ENCODE data around the gene ANKRD36B. TPM values are rescaled to one million over a fixed set of nuclear protein-coding genes. Genes with fewer than 3 reads are reported as not detected.
"Not testable (repeated sequence)": the region's sequence is repeated elsewhere in the genome, so short reads cannot be mapped to it uniquely, and the experiment has no call there.

The ANKRD36B gene
- 3.8 TPM for total RNA-seq
- long read RNA-seq = 0 reads

- H3K36me3 ChIP-seq; H3K9me3 ChIP-seq (replicated peaks); H3K27me3 ChIP-seq (ENCODE audit: low read depth); intact Hi-C loops (cut with micrococcal nuclease); H3K4me1 ChIP-seq: not testable (repeated sequence)
- peak within 1 kb of the TSS; percentile 97 for H3K27ac ChIP-seq (replicated peaks)
- H3K4me3 ChIP-seq = peak within 1 kb of the TSS; percentile 76
- DNase-seq = peak; percentile 41
Observed at GRCh38 chr2:97589598-97590510, at the start of gene ANKRD36B. ANKRD36B (minus strand) TSS chr2:97589877; CDS start chr2:97589685, 192 bp downstream.

GRCh38 chr2:97626049-97626430, 36.4 kb upstream of the ANKRD36B start:
- H3K36me3 ChIP-seq; intact Hi-C loops (cut with micrococcal nuclease); H3K4me3 ChIP-seq; H3K27ac ChIP-seq (replicated peaks); H3K4me1 ChIP-seq; H3K27me3 ChIP-seq (ENCODE audit: low read depth); DNase-seq; H3K9me3 ChIP-seq (replicated peaks): not testable (repeated sequence)

GRCh38 chr2:97625354-97626048, 35.8 kb upstream of the ANKRD36B start:
- H3K4me3 ChIP-seq; H3K36me3 ChIP-seq; H3K9me3 ChIP-seq (replicated peaks); intact Hi-C loops (cut with micrococcal nuclease); DNase-seq; H3K27ac ChIP-seq (replicated peaks); H3K4me1 ChIP-seq; H3K27me3 ChIP-seq (ENCODE audit: low read depth): not testable (repeated sequence)

GRCh38 chr2:97622976-97623375, 33.3 kb upstream of the ANKRD36B start:
- H3K36me3 ChIP-seq; H3K27ac ChIP-seq (replicated peaks); H3K9me3 ChIP-seq (replicated peaks); intact Hi-C loops (cut with micrococcal nuclease); DNase-seq; H3K4me1 ChIP-seq; H3K27me3 ChIP-seq (ENCODE audit: low read depth); H3K4me3 ChIP-seq: not testable (repeated sequence)

- H3K4me3 ChIP-seq; intact Hi-C loops (cut with micrococcal nuclease); H3K4me1 ChIP-seq; DNase-seq; H3K9me3 ChIP-seq (replicated peaks); H3K27ac ChIP-seq (replicated peaks); H3K36me3 ChIP-seq; H3K27me3 ChIP-seq (ENCODE audit: low read depth): not testable (repeated sequence)
Observed at GRCh38 chr2:97620492-97620891, 30.8 kb upstream of the ANKRD36B start.

GRCh38 chr2:97618939-97619827, 29.5 kb upstream of the ANKRD36B start:
- H3K9me3 ChIP-seq (replicated peaks); H3K27ac ChIP-seq (replicated peaks); DNase-seq; H3K4me1 ChIP-seq; intact Hi-C loops (cut with micrococcal nuclease); H3K36me3 ChIP-seq; H3K27me3 ChIP-seq (ENCODE audit: low read depth); H3K4me3 ChIP-seq: not testable (repeated sequence)

- Histone ChIP-seq H3K27ac (replicated peaks) (no peak overlapping the region), H3K9me3 (replicated peaks) (no peaks in the 10 kb centered on the region), H3K4me3 (no peak overlapping the region), H3K27me3 (ENCODE audit: low read depth) (no peaks in the 10 kb centered on the region), H3K36me3 (no peaks in the 10 kb centered on the region), H3K4me1 (no peaks in the 10 kb centered on the region)
- no peak for DNase-seq
- no peak for TF ChIP-seq CTCF (IDR thresholded peaks at IDR 0.05; ENCODE audit: borderline replicate concordance)
- intact Hi-C loops (cut with micrococcal nuclease) = no loop called here
Observed at GRCh38 chr2:97617911-97618310, 28.2 kb upstream of the ANKRD36B start.

GRCh38 chr2:97615746-97616145, 26.1 kb upstream of the ANKRD36B start:
- intact Hi-C loops (cut with micrococcal nuclease) = not testable (repeated sequence)

GRCh38 chr2:97611895-97612294, 22.2 kb upstream of the ANKRD36B start:
- H3K27ac ChIP-seq (replicated peaks); H3K4me1 ChIP-seq; intact Hi-C loops (cut with micrococcal nuclease); H3K27me3 ChIP-seq (ENCODE audit: low read depth); DNase-seq; H3K9me3 ChIP-seq (replicated peaks); H3K36me3 ChIP-seq; H3K4me3 ChIP-seq: not testable (repeated sequence)

More at GRCh38 chr2:97615746-97616145, 26.1 kb upstream of the ANKRD36B start:
- not testable (repeated sequence) for H3K4me3 ChIP-seq; H3K4me1 ChIP-seq; H3K27me3 ChIP-seq (ENCODE audit: low read depth); H3K27ac ChIP-seq (replicated peaks); H3K36me3 ChIP-seq; DNase-seq; H3K9me3 ChIP-seq (replicated peaks)

GRCh38 chr2:97608745-97609144, 19.1 kb upstream of the ANKRD36B start:
- H3K27me3 ChIP-seq (ENCODE audit: low read depth); H3K27ac ChIP-seq (replicated peaks); H3K9me3 ChIP-seq (replicated peaks); DNase-seq; intact Hi-C loops (cut with micrococcal nuclease); H3K36me3 ChIP-seq; H3K4me3 ChIP-seq; H3K4me1 ChIP-seq: not testable (repeated sequence)

- H3K27me3 ChIP-seq (ENCODE audit: low read depth); intact Hi-C loops (cut with micrococcal nuclease); H3K36me3 ChIP-seq; DNase-seq; H3K9me3 ChIP-seq (replicated peaks); H3K4me3 ChIP-seq; H3K27ac ChIP-seq (replicated peaks); H3K4me1 ChIP-seq: not testable (repeated sequence)
Observed at GRCh38 chr2:97605524-97606339, 16.1 kb upstream of the ANKRD36B start.

Data from left ventricle myocardium inferior (tissue), 1 donor.